Right ventricle myocardium superior (tissue), 1 donor: ENCODE data around the gene CUL4A. TPM values are rescaled to one million over a fixed set of nuclear protein-coding genes. Genes with fewer than 3 reads are reported as not detected.
"Not testable (repeated sequence)": the region's sequence is repeated elsewhere in the genome, so short reads cannot be mapped to it uniquely, and the experiment has no call there.

Source experiments
- ATAC-seq: fragments of 200-7000 bp; cut with Tn5 transposase; one replicate; pipeline ENCODE4 v1.9.1; 2020; ENCODE audit warnings: mild to moderate bottlenecking; ENCODE audit not compliant: poor library complexity
- DNase-seq: peaks from one replicate; pipeline ENCODE4 v3.0.0-alpha.2; 2020
- intact Hi-C: fragments of 100-400 bp; cut with DNase I; formaldehyde crosslinking; loops from one replicate; pipeline ENCODE4 v1.11.2; 2022
- long read RNA-seq: library from polyadenylated mRNA; unstranded; transcript quantifications from one replicate; pipeline ENCODE4 v2.0.0, GENCODE V29; 2021
- total RNA-seq: library from RNA; stranded (reverse); fragmentation: NEBNext Ultra II Directional; extraction: Animal tissue kit (Norgen Biotek cat#: 25700); gene quantifications from one replicate; pipeline ENCODE4 v1.2.1, GENCODE V29; 2021
- donor health status: DM: no; HTN: yes; CAD: no; lungs with severe emphysema.

Gene CUL4A
- total RNA-seq, result 141 TPM
- long read RNA-seq, full-length matches to known transcripts, result 822 of 906 reads
- long read RNA-seq, partial matches to known transcripts, result 41 of 906 reads
- long read RNA-seq, other reads (novel, unspliced or antisense), result 43 of 906 reads

DNA sequence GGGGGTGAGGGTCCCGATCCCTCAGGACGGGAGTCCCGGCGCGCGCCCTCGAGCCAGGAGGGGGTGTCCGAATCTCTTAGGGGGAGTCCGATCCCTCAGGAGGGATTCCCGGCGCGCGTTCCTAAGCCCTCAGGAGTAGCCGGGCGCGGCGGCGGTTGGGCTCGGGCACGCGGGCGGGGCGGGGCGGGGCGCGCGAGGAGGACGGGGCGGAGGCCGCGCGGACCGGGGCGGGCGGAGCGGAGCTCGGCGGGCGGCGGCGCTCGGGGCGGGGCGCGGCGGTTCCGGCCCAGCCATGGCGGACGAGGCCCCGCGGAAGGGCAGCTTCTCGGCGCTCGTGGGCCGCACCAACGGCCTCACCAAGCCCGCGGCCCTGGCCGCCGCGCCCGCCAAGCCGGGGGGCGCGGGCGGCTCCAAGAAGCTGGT lies at the start of gene CUL4A:
Gene CUL4A (plus strand): TSS at position 278 of the 423 bp plus-strand sequence. CDS start 15 bp downstream, at position 293.
- ATAC-seq (peak; percentile 79), DNase-seq (peak; percentile 90)
- intact Hi-C loops, result no loop called here

DNA sequence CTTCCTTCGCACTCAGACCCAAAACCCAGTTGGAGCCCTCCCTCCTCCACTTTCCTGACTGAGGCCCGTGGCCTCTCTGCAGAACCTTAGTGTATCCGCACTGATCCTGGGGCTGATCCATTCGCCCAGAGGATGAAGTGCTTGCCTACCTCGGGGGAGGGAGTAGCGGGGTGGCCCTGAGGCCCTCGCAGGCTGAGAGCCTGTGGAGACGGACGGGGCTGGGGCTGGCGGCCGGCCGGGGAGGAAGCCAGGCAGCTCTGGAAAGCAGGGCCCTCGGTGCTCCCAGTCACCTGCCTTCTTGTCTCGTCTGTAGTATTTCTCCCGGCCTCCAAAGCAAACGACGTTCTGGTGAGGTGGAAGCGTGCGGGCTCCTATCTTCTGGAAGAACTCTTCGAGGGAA lies 49.7 kb upstream of the CUL4A start:
- no peak for DNase-seq
- intact Hi-C loops, result no loop called here
- ATAC-seq, result no peak

DNA sequence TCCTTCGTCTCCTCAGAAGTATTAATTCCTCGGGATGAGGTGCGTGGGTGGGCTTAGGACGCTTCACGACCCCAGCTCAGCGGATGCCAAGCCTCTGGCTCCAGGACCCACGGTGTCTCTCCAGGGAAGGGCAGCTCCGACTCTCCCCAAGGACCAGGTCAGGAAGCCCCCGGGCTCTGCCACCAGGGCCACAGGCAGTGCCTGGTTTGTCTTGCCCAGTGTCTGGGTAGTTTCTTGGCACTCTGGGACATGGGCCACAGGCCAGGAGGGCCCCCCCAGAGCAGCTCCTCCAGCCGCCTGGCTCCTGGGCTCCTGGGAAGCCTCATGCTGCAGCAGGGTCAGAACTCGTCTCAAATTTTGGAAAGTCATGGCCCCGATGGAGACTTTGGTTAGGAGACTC lies 48.4 kb upstream of the CUL4A start:
- no peak for ATAC-seq
- intact Hi-C loops, result no loop called here

DNA sequence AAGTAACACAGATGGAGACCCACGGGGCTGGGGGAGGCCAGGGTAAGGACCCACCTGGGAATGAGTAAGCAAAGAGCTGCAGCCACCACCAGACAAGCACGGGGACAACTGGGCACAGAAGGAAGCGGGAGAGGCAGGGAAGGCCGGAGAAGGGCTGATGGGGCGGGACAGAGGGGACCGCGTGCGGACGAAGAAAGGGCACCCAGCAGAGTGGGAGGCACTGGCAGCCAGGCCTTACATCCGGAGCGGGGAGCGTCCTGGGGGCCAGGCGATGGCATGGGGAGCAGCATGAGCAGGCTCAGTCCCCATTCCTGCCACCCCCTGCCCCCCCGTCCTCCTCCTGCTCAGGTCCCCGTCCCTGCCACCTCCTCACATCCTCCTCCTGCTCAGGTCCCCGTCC lies 48.0 kb upstream of the CUL4A start:
- intact Hi-C loops, result no loop called here
- DNase-seq (no peak), ATAC-seq (no peak)

More for the DNA sequence above, 48.4 kb upstream of the CUL4A start:
- no peak for DNase-seq

DNA sequence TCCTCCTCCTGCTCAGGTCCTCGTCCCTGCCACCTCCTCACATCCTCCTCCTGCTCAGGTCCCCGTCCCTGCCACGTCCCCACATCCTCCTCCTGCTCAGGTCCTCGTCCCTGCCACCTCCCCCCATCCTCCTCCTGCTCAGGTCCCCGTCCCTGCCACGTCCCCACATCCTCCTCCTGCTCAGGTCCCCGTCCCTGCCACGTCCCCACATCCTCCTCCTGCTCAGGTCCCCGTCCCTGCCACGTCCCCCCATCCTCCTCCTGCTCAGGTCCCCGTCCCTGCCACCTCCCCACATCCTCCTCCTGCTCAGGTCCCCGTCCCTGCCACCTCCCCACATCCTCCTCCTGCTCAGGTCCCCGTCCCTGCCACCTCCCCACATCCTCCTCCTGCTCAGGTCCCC lies 47.4 kb upstream of the CUL4A start:
- ATAC-seq, DNase-seq, intact Hi-C loops: not testable (repeated sequence)

DNA sequence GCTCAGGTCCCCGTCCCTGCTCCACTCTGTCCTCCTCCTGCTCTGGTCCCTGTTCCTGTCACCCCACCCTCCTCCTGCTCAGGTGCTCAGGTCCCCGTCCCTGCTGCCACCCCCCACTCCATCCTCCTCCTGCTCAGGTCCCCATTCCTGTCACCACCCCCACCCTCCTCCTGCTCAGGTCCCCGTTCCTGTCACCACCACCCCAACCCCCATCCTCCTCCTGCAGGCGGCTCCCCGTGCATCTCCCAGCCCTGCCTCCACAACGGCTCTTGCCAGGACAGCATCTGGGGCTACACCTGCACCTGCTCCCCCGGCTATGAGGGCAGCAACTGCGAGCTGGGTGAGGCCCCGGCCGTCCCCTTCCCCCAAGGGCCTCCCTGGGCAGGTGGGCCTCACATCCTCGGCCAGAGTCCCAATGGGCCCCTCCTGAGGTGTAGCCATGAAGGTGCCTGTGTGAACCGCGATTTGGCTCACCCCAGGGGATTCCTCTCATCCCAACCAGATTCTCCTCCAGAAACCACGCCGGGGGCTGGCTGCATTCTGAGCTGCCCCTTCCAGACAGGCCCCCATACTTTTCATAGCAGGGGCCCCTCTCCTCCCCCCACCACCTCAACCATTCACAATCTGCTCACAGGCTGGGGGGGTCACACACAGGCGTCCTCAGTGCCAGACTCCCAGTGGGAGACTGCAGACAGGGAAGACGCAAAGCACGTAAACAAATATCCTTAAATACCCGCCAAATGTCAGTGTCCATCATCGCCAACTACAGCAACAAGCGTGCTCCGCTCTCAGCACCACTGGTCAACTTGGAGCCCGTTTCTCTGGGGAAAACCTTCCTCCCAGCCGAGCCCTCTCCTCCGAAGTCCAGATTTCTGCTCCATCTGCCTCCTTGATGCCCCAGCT lies 46.4 kb upstream of the CUL4A start:
- ATAC-seq (no peak), DNase-seq (no peak)
- intact Hi-C loops, result no loop called here

DNA sequence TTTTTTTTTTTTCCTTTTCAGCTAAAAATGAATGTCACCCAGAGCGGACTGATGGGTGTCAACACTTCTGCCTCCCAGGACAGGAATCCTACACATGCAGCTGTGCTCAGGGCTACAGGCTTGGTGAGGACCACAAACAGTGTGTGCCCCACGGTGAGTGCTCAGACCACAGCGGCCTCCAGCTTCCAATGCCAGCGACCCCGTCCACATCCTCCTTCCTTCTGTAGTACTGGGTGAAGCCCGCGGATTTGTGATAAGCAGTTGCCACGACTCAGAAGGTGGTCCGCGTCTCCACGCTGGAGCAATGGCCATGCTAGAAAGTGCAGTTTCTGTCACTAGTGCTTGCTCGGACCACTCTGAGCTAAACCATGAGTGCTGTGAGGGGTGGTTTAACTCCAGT lies 44.9 kb upstream of the CUL4A start:
- ATAC-seq, result no peak
- intact Hi-C loops, result no loop called here
- DNase-seq, result no peak

DNA sequence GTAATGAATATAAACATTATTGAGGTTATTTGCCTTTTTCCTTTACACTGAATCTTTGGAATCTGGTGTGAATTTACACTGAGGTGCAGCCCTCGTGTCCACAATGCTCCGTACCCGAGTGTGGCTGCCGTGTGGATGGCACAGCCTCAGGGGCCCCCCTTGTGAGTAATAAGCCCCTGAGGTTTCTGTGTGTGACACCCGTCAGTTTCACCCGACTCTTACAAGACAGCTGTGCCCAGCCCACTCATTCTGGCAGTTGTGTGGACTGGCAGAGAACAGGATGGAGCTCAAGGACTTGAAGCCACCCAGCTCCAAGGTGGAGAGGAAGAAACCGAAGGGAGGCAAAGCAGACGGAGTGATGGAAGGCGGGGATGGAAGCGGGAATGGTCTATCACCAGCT lies 43.1 kb upstream of the CUL4A start:
- DNase-seq (no peak), ATAC-seq (no peak)
- intact Hi-C loops, result no loop called here

DNA sequence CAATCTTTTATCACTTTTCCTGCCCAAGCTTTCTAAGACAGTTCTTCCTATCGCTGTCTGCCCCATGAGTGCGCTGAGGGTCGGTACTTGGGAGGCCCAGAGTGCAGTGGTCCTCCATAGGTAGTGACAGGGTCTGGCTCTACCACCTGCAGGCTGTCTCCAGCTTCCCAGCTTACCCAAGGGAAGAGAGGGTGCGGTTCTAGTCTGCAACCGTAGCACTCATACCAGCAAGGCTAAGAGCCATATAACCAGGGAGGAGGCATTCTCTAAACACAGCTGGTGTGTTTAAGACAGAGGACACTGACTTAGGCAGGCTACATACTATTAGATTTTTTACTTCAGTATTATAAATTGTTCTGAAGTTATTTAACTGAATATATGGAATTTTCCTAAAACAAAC lies 42.7 kb upstream of the CUL4A start:
- intact Hi-C loops, result no loop called here
- DNase-seq (no peak), ATAC-seq (no peak)

DNA sequence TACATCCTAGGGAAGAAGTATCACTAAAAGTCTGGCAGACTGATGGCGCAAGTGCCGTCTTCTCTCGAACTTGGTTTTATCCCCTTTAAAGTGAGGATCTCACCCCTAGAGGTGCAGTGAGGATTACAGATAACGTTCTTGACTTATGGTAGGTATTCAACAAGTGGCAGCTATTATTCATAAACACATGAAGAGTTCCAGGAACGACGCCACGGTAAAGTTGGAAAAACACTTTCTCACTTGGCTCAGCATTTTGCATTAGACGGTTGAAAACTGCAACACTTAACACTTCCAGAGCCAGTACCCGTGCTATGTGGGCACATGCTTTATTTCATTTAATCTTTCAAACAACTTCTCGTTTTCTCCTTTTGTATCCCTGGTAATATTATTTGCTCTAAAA lies 42.3 kb upstream of the CUL4A start:
- intact Hi-C loops, result no loop called here
- ATAC-seq, result no peak
- DNase-seq, result no peak

DNA sequence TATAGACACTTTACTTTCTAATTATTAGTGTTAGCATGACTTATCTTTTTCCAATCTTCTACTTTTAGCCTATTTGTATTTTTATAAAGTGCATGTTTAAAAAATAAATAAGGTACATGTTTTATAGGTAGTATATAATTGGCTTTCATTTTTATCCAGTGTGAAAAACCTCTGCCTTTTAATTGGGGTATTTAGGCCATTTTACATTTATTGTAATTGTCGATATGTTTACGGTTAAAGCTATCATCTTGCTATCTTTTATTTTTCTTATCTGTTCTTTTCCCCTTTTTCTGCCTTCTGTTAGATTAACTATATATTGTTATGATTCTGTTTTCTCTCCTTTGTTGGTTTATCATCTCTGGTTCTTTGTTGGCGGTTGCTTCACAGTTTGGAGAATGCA lies 41.8 kb upstream of the CUL4A start:
- no peak for DNase-seq
- intact Hi-C loops, result no loop called here
- no peak for ATAC-seq

DNA sequence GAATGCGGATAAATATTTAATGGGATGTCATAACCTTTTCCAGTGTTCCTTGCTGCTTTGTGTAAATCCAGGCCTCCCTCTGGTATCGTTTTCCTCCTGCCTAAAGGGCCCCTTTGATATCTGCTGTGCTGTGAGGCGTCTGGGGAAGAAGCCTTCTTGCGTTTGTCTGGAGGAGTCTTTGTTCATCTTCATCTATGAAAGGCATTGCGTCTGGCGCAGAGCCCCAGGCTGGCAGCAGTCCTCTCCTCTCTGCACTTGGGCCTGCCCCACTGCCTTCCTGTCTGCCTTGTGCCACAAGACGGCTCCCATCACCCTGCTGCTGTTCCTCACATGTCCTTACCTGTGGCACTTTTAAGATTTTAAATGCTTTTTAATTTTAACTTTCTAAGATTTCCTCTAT lies 41.2 kb upstream of the CUL4A start:
- intact Hi-C loops, result no loop called here
- no peak for ATAC-seq
- DNase-seq, result no peak

DNA sequence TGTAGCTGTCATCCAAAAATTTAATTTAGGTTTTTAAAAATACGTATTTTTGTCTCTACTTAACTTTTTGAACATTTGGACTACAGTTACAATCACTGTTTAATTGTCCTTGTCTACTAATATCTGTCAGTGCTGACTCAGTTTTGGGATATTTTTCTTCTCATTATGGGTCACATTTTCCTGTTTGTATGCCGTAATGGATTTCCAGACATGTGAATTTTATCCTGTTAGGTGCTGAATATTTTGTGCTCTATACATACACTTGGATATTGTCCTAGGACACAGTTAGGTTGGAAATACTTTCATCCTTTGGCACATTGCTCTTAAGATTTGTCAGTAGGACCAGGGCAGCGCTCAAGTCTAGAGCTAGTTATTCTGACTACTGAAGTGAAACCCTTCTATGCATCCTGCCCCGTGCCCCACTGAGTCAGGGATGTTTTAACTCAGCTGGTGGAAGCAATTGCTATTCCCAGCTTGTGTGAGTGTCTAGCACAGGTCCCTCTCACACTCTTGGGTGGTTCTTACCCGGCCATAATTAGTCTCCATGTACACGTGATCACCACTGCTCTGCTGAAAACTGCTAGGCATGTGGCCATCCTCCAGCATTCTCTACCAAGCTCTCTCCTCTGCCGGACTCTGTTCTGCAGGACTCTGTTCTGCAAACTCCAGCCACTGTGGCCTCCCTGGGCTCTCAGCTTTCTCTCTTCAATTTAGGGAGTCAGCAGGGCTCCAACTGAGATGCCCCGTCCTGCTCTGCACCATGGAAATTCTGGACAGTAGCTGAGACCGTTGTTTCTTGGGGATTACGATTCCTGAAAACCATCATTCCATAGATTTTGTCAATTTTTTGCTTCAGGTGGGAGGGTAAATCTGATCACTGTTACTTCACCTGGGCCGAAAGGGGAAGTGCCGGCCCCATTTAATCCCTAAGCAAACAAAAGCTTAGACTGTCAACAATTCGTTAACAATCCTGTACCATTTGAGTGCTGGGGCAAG lies 39.8 kb upstream of the CUL4A start:
- peak; percentile 94 for ATAC-seq
- intact Hi-C loops, result no loop called here
- no peak for DNase-seq

DNA sequence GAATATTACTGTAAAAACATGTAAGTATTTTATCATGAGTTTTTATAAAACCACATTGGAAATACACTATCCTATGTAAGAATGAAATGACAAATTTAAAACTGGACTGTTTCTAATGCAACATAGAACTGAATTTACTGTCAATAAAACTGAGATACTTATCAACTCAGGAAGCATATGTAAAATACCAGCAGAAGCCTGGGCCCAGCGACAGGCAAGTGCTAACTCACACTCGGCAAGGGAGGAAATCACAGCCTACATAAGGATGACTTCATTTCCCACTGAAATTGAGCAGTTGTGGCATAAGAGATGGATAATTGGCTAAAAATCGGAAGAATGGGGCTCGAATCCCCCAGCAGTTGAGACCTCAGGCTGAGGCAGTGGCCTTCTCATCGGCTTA lies 38.9 kb upstream of the CUL4A start:
- ATAC-seq (no peak), DNase-seq (no peak)
- intact Hi-C loops, result no loop called here

DNA sequence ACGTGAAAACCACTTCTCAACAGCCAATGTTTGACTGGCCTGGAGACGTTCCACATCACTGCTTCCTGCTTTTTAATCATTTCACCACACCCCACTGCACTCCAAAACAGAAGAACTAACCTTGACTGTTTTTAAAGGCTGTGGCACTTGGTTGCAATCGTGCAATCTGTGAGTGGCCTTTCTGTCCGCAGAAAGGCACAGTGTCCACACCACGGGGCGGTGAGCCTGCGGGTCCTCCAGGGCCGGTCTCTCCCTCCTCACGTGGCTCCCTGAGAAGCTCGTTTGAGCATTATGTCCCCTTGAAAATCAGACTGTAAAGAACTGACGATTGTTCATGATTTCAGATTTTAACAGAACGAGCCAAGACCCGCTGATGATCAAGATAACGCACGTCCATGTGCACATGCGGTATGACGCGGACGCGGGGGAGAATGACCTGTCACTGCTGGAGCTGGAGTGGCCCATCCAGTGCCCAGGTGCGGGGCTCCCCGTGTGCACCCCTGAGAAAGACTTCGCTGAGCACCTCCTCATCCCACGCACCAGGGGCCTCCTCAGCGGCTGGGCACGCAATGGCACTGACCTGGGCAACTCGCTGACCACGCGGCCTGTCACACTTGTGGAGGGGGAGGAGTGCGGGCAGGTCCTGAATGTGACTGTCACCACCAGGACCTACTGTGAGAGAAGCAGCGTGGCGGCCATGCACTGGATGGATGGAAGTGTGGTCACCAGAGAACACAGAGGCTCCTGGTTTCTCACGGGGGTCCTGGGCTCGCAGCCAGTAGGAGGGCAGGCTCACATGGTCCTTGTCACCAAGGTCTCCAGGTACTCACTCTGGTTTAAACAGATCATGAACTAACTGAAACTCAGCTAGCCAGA lies 37.9 kb upstream of the CUL4A start:
- intact Hi-C loops, result no loop called here
- ATAC-seq (no peak), DNase-seq (no peak)

DNA sequence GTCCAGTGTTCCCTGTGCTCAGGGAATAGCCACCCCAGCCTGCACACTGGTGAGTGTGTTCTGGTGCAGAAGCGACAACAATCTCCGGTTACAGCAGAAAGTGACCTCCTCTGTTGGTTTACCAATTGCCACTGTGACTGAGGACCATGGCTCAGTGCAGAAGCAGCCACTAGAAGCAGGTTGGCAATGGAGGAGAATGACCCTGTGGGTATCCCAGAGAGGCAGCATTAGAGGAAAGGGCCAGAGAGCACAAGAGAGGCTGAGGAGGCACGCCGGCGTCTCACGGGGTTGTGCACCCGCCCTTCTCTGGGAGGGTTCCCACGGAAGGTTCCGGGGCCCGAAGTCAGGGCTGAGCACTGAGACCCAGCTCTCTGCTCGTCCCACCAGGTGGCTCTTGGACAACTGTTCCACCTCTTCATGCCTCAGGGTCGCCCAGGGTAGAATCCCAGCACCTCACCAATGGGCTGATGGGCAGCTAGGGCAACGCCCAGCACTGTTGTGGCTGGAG lies 36.9 kb upstream of the CUL4A start:
- ATAC-seq (no peak), DNase-seq (no peak)
- intact Hi-C loops, result no loop called here

DNA sequence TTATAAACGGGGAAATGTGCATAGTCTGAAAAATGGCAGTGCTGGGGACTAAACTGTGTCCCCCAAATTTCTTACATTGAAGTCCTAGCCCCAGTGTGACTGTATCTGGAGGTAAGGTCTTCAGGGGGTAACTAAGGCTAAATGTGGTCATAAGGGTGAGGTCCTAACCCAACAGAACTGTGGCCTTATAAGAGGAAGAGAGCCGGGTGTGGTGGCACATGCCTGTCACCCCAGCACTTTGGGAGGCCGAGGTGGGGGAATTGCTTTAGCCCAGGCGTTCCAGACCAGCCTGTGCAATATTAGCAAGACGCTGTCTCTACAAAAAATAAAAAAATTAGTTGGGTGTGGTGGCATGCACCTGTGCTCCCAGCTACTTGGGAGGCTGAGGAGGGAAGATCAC lies 33.1 kb upstream of the CUL4A start:
- DNase-seq, result no peak
- intact Hi-C loops, result no loop called here
- ATAC-seq, result peak; percentile 49

DNA sequence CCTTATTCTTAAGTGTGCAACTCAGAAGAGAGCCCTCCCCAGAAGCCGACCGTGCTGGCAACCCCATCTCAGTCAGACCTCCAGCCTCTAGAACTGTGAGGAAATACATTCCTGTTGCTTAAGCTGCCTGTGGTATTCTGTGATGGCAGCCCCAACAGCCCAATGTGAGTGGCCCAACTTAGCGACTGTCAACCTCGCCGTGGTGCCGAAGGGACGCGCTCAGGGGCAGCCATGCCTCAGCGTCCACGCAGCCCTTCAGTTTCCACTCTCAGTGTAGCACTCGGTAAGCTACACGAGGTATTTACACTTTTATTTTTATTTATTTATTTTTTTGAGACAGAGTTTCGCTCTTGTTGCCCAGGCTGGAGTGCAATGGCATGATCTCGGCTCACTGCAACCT lies 32.6 kb upstream of the CUL4A start:
- intact Hi-C loops, result no loop called here
- ATAC-seq (no peak), DNase-seq (no peak)
